ENCODE measurements around the gene ADD2. TPM values are rescaled to one million over a fixed set of nuclear protein-coding genes. Genes with fewer than 3 reads are reported as not detected.
"Not testable (repeated sequence)": the region's sequence is repeated elsewhere in the genome, so short reads cannot be mapped to it uniquely, and the experiment has no call there.

The ADD2 gene
- total RNA-seq, 1 donor from 2014 or later: 2.6 TPM

DNA sequence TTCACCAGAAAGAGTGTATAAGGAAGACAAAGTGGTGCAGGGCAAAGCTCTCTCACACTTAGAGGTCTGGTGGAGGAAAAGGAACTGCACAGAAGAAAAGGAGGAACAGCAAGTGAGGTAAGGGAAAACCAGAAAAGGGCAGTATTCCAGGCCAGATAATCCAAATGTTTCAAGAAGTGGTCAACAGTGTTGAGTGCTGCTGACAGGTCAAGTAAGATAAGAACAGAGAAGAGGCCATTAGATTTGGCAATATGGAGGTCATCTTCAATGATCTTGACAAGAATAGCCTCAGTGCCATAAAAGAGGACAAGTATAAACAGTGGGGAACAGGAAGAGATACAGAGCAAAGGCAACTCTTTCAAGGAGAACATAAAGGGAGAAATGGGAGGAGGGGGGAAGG lies 15.0 kb downstream of the ADD2 start:
- no peak for DNase-seq (ENCODE audit: low read depth, low spot score)

DNA sequence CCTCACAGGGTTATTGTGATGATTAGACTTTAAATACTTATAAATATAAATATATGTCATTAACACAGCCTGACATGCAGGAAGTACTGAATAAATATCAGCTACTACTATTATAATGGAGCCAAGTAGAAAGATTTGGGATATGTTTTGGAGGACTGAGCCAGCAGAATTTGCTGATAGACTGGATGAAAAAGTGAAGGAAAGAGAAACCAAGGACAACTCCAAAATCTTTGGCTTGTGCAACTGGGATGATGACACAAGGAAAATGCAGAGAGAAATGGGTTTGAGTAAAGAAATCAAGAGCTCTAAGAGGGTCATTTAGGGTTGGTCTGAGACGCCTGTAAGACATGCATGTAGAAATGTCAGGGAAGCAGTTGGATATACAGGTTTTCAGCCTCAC lies 15.6 kb downstream of the ADD2 start:
- DNase-seq (ENCODE audit: low read depth, low spot score): no peak

DNA sequence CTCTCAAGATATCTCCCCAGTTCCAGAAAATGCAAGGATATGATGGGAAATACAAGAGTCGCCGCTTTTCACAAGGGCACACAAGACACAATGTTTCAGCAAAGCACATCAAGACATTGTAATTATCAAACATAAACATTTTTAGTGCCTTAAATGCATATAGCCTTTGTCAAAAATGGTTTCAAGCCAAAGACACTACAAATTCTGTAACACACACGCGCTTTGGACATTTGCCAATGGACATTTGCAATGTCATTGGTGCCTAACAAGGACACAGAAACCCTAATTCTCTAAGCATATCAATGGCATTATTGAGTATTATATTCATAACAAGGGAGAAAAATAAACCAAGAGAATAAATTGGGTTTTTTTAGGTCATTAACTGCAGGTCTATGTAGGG lies 16.1 kb downstream of the ADD2 start:
- DNase-seq (ENCODE audit: low read depth, low spot score): no peak

DNA sequence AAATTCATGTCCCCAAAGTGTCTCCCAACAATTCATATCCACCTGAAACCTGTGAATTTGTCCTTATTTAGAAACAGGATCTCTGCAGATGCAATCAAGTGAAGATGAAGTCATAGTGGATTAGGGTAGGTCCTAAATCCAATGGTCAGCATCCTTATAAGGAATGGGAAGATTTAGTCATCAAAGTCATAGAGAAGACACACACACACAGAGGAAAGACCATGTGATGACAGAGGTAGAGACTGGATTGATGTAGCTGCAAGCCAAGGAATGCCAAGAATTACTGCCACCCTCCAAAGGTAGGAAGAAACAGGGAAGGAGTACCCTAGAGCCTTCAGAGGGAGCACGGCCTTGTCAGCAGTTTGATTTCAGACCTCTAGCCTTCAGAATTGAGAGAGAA lies 17.7 kb downstream of the ADD2 start:
- no peak for DNase-seq (ENCODE audit: low read depth, low spot score)

DNA sequence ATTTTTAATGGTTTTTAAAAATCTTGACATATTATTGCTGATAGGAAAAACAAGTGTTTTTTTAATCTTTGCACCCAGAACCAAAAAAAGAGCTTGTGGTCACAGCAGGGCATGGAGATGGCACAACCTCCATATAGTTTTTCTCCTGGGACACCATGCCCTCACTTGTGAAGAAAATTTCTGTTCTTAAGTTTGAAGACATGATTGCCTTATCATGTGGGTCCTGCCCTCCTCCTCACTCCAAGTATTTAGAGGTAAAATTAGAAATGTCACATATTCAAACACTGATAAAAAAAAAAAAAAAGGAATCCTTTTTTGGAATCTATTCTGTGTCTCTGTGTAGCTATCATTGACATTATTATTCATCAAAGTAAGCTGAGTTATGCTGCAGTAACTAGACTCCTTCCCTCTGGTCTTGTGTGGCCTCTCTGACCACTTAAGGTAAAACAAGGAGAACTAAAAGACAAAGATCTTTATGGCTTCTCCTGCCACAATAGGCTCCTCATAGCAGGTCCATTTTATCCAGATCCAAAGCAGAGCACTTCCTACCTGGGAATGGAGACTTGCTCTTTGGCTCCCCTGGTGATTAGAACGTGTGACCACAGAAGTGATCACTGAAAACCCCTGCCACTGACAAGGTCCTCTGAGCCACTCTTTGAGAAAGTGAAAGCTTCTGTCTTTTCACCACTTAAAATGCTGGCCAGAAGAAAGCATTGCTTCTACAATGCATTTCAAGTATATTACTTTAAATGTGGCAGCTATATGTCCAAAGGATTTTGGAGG lies 19.8 kb downstream of the ADD2 start:
- no peak for DNase-seq (ENCODE audit: low read depth, low spot score)

DNA sequence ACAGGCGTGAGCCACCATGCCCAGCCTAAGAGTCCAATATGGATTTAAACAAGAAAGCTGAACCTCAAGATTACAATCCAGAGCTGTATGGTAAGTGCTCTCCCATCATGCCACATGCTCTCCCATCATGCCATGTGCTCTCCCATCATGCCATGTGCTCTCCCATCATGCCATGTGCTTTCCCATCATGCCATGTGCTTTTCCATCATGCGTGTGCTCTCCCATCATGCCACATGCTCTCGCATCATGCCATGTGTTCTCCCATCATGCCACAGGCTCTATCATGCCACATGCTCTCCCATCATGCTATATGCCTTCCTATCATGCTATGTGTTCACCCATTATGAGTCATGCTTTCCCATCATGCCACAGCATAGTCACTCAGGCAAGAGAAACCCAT lies 20.7 kb downstream of the ADD2 start:
- no peak for DNase-seq (ENCODE audit: low read depth, low spot score)

DNA sequence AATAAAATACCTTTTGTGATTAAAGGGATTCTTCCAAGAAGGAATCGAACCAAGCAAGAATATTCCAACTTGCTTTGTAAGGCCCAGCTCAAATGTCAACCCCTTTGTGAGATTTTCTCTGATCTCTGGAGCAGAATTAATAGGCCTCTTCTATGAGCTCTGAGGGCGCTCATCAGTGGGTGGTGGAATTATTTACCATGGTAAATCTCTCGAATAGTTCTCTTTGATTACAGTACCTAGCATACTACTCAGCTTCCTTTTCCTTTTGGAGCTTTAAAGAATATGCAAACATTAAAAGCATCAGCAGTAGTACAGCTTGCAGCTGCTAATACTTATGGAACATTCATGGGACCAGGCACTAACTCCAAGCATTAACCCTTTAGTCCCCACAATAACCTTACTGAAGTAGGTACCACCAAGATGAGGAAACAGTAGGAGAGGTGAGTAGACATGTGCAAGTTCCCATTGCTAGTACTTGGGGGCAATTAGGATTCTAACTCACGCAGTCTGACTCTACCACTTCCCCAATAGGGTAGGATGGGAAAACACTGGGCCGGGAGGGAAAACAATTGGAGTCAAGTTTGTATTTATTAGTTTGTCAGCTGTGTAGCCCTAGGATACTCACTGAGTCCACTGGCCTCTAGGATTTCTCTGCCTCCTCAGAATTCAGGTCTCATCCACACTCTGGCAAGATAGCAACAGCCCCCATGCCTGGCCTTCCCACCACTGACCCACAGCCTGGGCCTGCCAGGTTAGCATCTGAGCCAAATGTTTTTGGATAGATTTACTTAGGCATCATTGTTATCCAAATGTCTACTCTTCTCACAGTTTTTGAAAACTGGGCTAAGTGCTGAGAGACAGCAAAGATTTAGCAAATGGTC lies 21.7 kb downstream of the ADD2 start:
- DNase-seq (ENCODE audit: low read depth, low spot score): no peak

DNA sequence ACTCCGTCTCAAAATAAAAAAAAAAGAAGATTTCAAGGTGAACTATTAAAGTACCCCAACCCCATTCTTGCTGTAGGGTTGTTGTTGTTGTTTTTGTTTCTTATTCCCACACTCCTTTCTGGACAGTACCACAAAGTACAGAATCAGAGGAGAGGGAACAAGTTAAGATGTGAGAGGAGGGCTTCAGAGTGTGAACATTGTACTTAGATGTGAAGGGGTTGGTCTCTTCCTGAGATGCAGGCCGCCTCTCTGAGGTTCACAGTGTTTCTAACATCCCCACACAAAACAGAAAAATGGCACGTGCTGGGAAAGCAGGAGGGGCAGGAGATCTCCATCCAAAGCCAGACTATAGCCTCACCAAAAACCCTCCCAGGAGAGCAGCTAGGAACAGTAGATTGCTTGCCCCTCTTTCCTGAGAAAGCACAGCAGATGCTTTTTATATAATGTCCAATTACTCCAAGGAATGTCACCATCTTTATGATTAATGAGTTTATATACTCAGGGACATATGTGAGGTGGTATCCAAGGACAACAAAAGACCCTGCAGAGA lies 22.6 kb downstream of the ADD2 start:
- no peak for DNase-seq (ENCODE audit: low read depth, low spot score)

DNA sequence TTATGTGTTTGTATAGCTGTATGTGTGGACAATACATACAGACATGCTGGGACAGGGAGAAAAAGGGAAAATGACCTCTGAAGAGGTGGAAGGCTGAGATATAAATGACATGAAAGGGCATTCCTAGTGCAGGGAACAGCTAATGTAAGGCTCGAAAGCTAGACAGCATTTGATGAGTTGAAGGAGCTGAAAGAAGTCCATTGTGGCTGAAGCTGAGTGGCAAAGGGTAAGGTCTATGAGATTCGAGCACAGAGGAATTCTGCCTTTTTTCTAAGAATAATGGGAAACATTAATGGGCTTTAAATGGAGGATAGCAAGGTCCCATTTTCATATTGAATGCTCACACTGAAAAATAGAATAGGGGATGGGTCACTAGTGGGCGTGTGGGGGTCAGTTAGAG lies 23.6 kb downstream of the ADD2 start:
- DNase-seq (ENCODE audit: low read depth, low spot score): no peak

DNA sequence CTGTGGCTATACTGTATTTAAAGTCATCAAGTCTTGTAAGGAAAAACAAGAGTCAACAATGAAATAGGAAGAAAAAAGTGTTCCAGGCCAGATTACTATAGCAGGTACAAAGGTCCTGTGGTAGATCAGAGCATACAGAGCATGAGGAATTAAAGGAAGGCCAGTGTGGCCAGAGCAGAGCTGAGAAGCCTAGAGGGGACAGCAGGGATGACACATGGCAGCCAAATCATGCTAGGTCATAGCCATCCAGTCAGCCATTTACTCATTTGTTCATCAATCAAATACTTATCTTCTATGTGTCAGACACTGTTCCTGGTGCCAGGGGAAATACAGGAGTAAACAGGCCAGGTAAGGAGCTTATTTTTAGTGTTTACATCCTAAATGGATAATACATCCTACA lies 24.3 kb downstream of the ADD2 start:
- DNase-seq (ENCODE audit: low read depth, low spot score): no peak

DNA sequence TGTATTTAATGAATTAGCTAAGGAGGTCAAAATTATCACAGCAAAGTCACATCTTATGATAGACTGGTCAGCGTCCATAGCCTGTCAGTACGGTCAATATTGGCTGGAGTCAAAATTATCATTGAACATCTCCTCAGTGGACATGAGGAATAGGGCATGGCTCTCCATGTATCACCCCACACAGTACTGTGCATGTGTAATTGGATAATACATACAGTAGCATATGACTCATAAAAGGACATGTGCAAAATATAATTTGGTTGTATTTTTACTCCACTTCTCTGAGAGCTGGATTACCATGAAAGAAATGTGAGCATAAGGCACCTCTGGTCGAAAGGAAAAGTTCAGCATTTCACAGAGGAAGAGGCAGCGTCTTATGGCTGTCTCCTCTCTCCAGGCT lies 24.9 kb downstream of the ADD2 start:
- DNase-seq (ENCODE audit: low read depth, low spot score): no peak

DNA sequence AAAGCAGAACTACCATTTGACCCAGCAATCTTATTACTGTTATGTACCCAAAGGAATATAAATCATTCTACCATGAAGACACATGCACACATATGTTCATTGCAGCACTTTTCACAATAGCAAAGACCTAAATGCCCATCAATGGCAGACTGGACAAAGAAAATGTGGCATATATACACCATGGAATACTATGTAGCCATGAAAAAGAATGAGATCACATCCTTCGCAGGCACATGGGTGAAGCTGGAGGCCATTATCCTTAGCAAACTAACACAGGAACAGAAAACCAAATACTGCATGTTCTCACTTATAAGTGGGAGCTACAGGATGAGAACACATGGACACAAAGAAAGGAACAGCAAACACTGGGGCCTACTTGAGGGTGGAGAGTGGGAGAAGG lies 28.5 kb downstream of the ADD2 start:
- not testable (repeated sequence) for DNase-seq (ENCODE audit: low read depth, low spot score)

DNA sequence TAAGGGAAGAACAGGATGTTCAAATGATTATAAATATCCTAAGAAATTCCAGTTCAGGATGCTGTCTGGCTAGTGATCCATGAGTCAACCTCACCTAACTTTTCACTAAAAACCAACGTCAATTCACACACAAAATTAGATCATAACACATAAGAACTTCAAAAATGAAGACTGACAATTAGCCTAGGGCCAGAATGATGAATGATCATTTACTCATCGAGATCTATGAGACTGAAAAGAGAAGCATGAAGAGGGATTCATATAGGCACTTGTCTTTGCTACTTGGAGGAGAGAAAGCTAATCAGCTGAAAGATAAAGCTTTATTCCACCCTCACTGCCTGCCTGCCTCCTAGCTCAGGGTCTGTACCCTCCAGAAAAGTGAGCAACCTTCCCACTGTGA lies 29.8 kb downstream of the ADD2 start:
- DNase-seq (ENCODE audit: low read depth, low spot score): no peak

DNA sequence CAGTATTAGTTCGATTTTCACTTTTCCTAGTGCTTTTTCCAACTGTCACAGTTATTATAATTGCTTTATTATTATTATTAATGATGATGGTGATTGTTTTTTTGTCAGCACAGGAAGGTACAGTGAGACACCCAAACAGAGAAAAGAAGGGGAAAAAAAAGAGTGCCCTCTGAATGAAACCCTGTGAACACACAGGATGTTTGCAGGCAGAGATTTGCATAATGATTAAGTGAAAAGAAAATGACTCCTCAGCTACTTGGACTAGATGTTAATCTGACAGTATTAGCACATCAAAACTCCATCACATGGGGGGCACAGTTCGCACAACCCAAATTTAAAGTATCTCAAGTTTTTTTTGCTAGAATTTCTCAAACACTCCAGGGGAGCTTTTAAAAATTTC lies 32.9 kb downstream of the ADD2 start:
- no peak for DNase-seq (ENCODE audit: low read depth, low spot score)

DNA sequence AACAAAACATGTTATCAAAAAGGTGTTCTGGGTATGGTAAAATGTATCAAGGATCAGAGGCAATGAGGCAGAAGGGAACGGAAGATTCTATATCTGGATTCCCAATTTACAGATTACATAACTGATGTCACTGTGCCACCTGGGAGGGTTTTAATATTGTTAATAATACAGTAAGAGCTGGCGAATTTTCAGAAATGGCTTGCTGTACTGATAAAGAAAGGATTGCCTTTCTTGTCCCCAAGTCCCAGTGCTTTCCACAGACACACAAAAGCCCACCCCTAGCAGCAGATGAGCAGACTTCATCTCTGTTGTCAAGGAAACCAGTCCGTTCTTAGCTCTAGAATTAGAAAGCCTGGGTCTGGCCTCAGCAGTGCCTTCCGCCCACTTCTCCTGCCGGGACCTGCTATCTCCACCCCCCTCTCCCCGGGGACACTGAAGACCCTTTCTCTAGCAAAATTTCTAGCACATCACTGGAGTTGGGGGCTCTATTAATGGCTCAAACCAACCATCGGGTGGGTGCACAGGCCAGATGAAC lies 34.3 kb downstream of the ADD2 start:
- no peak for DNase-seq (ENCODE audit: low read depth, low spot score)

DNA sequence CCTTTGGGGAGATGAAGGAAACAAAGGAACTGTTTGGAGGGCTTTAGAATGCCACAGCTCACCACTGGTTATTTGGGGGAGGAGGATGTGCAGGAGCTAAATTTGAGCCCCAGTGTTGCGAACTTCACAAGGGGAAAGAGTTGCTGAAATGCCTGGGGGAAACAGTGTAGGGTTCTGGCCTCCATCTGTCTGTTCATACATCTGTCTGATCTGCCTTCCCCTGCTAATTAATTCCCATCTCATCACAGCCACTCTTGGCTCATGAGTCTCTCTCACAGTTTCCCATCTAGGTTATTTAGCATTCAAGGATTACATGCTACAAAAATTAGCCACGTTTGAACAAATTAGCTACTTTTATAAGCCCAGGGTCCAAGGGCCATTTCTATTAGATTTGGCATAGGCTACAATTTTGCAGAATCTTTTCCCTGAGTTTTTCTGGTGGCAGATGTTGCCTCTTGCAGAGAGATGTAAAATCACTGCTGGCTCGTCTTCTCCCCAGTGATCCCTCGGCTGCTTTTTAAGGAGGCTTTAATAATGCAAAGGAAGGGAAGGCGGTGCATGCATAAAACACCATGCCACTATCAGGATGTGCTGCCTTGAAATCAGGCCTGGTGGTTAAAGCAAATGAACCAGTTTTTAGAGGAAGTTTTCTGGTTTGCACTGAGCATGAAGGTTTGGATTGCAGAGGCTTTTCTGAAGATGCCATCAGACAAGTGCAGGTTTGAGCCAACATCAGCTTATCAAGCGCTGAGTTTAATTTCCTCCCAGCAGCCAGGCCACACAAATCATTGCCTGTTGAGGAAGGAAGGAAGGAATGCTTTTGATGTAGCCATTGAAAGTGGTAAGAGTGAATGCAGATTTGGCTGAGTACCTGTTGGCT lies 35.0 kb downstream of the ADD2 start:
- DNase-seq (ENCODE audit: low read depth, low spot score): no peak

DNA sequence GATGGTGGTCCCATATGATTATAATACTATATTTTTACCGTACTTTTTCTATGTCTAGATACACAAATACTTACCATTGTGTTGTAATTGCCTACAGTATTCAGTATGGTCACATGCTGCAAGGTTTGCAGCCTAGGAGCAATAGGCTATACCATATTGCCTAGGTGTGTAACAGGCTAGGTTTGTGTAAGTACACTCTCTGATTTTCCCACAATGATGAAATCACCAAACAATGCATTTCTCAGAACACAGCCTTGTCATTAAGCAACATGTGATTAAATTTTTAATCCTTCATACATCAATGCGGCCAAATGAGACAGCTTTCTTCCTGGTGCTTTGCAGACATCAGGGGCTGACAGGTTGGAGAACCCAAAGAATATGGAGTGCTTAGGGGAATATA lies 37.3 kb downstream of the ADD2 start:
- no peak for DNase-seq (ENCODE audit: low read depth, low spot score)

DNA sequence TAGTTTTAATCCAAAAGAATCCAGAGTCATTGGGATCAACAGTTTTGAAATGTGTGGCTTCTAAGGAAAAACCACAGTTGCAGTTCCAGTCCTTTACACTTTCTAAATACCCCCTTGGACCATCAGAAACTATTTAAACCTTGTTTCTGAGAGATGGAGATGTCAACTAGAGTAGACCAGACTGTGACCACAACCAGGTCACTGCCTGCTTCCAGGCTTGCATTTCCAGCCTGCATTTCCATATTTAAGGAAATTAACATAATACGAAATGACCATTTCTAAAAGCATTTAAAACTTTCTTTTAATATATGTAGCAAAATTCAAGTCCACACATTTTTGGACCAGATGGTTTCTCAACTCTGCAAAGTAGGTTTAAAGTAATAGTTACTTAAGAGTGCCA lies 38.4 kb downstream of the ADD2 start:
- no peak for DNase-seq (ENCODE audit: low read depth, low spot score)

DNA sequence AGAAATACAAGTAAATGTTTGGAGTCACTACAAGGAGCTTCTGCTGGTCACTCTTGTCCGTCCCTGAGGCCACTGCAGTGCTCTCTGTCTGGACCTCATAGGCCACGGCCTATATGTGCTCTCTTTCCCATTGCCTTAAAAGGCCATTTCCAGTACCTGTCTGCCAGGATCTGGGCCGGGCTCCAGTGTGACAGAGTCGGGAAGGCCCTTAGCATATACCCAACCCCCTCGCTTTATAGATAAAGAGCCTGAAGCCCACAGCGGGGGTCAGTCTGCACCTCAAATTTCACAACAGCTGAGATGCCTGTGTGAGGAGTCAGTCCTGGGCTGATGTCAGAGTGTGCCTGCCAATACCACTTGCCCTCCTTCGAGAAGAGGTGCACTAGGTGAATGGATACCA lies 39.9 kb downstream of the ADD2 start:
- no peak for DNase-seq (ENCODE audit: low read depth, low spot score)

DNA sequence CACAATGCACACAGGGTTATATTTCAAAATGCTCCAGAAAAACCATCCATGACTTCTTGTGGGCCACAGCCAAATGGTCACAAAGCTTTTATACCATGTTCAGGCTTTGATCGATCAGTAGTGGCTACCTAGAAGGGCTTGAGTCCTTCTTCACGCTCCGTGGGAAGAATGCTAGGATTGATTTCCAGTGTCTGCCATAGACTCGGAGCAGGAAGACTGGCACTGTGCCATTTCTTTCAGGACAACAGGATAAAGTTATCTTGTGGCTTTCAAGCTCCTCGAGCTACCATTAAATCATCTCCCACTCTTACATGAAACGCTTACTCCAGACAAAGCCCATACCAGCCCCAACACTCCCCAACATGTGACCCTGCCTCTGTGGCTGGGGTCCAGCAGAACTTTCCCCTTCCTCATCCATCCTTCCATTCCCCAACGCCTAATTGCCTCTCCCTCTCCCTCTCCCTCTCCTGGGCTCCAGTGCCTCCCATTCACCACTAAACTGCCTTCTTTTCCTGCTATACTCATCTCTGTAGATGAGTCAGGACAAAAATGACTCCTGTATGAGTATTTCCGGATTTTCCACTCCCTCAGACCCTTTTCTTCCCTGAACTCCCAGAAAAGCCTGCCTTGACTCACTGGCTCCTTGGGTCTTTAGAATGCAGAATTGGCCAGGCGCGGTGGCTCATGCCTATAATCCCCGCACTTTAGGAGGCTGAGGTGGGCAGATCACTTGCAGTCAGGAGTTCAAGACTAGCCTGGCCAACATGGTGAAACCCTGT lies 40.9 kb downstream of the ADD2 start:
- no peak for DNase-seq (ENCODE audit: low read depth, low spot score)

DNA sequence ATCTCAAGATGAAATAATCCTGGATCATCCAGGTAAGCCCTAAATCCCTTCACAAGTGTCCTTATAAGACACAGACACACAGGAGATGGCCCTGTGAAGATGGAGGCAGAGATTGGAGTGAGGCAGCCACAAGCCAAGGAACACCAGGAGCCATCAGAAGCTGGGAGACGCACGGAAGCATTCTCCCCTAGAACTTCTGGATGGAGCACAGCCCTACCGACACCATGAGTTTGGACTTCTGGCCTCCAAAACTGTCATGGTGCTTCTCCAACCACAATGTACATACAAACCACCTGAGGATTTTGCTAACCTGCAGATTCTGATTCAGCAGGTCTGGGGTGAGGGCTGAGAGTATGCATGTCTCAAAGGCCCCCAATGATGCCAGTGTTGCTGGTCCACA lies 42.5 kb downstream of the ADD2 start:
- DNase-seq (ENCODE audit: low read depth, low spot score): no peak

All from pulmonary artery endothelial cell (primary cell).